GM13977 (cell line): ENCODE data around the gene SHISA7.

Source experiments
- DNase-seq: peaks from one replicate; pipeline ENCODE4 v3.0.0; 2012; ENCODE audit warnings: low spot score
- CTCF ChIP-seq: IDR thresholded peaks from 2 replicates; pipeline ENCODE4 v1.5.1; 2012; ENCODE audit warnings: mild to moderate bottlenecking, control low read depth; ENCODE audit not compliant: insufficient read depth; ENCODE audit errors: extremely low read depth, missing control alignments
- in situ Hi-C: fragments of 300-500 bp; cut with MboI; formaldehyde crosslinking; loops from one replicate; pipeline ENCODE4 v1.12.0; 2022; ENCODE audit warnings: low sequenced_read_pairs, low pct_unique_long_range_greater_than_20kb, mixed read lengths, inconsistent platforms; ENCODE audit not compliant: unreplicated experiment

The SHISA7 gene

GRCh38 chr19:55436847-55437246 is 6.3 kb downstream of the SHISA7 start:
- no peak for TF ChIP-seq CTCF
- DNase-seq = no peak
- in situ Hi-C loops = no loop called here

- TF ChIP-seq CTCF = no peak
- DNase-seq = no peak
- in situ Hi-C loops = no loop called here
These were observed 8.1 kb downstream of the SHISA7 start for GRCh38 chr19:55435020-55435419.

GRCh38 chr19:55434356-55434919 is 8.7 kb downstream of the SHISA7 start:
- TF ChIP-seq CTCF = no peak
- no peak for DNase-seq
- in situ Hi-C loops = no loop called here

DNA sequence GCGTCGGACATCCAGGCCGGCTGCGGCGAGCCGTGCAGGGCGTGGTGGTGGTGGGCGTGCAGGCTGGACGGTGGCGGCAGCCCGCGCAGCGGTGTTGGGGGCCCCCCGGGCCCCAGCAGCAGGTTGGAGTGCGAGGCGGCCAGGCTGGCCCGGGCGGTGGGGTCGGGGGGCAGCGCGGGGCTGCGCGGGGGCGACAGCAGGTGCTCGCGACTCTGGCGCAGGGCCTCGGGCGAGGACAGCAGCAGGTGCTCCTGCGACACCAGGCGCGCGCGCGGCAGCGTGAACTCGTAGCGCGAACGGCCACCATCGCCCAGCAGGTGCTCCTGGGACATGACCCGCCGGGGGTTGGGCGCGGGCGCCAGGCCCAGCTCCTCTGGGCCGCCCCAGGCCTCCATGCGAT is 9.8 kb downstream of the SHISA7 start:
- in situ Hi-C loops = no loop called here
- no peak for TF ChIP-seq CTCF
- no peak for DNase-seq

- in situ Hi-C loops = no loop called here
- no peak for TF ChIP-seq CTCF
- DNase-seq = peak; percentile 42
These were observed 10.7 kb downstream of the SHISA7 start for GRCh38 chr19:55432241-55432959.

- no peak for TF ChIP-seq CTCF
- no peak for DNase-seq
- in situ Hi-C loops = no loop called here
These were observed 11.9 kb downstream of the SHISA7 start for GRCh38 chr19:55431183-55431582.

- in situ Hi-C loops = no loop called here
- TF ChIP-seq CTCF = no peak
- no peak for DNase-seq
These were observed 17.1 kb downstream of the SHISA7 start for GRCh38 chr19:55426042-55426441.
